GM12892 (cell line): ENCODE measurements around the gene BEAN1.

Source experiments
- POLR2A ChIP-seq: IDR thresholded peaks from 2 replicates; pipeline ENCODE4 v1.6.1; 2011; ENCODE audit warnings: low read depth, low read length, control low read depth
- TAF1 ChIP-seq: IDR thresholded peaks from 2 replicates; pipeline ENCODE4 v1.6.1; 2011; ENCODE audit warnings: low read depth, mild to moderate bottlenecking, control low read depth, low read length, borderline replicate concordance

DNA sequence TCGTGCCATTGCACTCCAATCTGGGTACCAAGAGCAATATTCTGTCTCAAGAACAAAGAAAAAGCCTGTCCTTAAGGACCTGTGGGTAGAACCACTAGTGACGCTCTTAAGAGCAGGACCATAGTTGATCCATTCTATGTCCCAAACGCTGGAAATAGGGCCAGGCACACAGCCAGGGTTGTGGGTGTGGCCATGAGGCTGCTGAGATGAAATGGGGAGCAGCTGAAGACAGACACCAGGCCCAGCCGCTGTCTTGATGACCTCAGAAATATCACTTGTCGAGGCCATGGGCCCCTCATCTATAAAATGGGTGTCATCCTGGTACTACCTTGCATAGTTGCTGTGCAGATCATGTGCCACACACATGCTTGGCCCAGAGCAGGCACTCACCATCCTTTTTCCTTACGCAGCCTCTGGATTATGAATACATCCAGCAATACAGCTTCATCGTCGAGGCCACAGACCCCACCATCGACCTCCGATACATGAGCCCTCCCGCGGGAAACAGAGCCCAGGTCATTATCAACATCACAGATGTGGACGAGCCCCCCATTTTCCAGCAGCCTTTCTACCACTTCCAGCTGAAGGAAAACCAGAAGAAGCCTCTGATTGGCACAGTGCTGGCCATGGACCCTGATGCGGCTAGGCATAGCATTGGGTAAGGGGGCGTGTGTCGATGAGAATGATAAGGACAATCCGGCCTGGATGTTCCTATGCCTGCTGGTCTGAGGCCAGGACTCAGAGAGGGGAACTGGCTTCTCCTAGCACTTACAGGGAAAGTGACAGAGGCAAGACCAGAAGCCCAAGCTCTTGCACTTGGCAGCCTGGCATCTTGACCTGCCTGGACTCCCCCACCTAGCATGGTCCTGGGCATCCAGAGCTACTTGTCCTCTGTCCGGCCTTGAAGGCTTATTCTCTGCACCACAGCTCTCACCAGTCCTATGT is 35.1 kb upstream of the BEAN1 start:
- TF ChIP-seq POLR2A (no peak), TAF1 (no peak)
